Lower lobe of right lung (tissue), 2 donors: ENCODE measurements around the gene TTLL8. TPM values are rescaled to one million over a fixed set of nuclear protein-coding genes. Genes with fewer than 3 reads are reported as not detected.

Experiments
- ATAC-seq, 2 donors: fragments of 200-7000 bp; cut with Tn5 transposase; one replicate each; pipeline ENCODE4 v1.9.1; 2020 to 2022; ENCODE audit warnings: mild to moderate bottlenecking in 2 of 2, moderate library complexity in 2 of 2
- DNase-seq: peaks from one replicate; pipeline ENCODE4 v3.0.0-alpha.2; 2020
- H3K27ac ChIP-seq: fragments of 200-600 bp; one replicate; pipeline ENCODE4 v1.8.0; 2022
- H3K27me3 ChIP-seq: fragments of 200-600 bp; one replicate; pipeline ENCODE4 v1.8.0; 2022; ENCODE audit warnings: low read depth
- H3K36me3 ChIP-seq: fragments of 200-600 bp; one replicate; pipeline ENCODE4 v1.8.0; 2022; ENCODE audit warnings: mild to moderate bottlenecking
- H3K4me1 ChIP-seq: fragments of 200-600 bp; one replicate; pipeline ENCODE4 v1.8.0; 2022
- H3K4me3 ChIP-seq: fragments of 200-600 bp; one replicate; pipeline ENCODE4 v1.8.0; 2022; ENCODE audit warnings: mild to moderate bottlenecking
- H3K9me3 ChIP-seq: fragments of 200-600 bp; one replicate; pipeline ENCODE4 v1.8.0; 2022
- intact Hi-C: fragments of 100-400 bp; cut with DNase I; formaldehyde crosslinking; loops from one replicate; pipeline ENCODE4 v1.11.0; 2022
- total RNA-seq: library from RNA; stranded (reverse); fragmentation: NEBNext Ultra II Directional; extraction: Animal tissue kit (Norgen Biotek cat#: 25700); gene quantifications from one replicate; pipeline ENCODE4 v1.2.1, GENCODE V29; 2021
- TF ChIP-seq, protein P1 (sequence below): fragments of 200-600 bp; IDR thresholded peaks from one replicate; pipeline ENCODE4 v1.8.0; 2022; ENCODE audit warnings: antibody characterized with exemption, mild to moderate bottlenecking
- donor health status: DM: no; HTN: yes; CAD: no; lungs with severe emphysema.

The TTLL8 gene
- total RNA-seq, 1 donor from 2014 or later: not detected

DNA sequence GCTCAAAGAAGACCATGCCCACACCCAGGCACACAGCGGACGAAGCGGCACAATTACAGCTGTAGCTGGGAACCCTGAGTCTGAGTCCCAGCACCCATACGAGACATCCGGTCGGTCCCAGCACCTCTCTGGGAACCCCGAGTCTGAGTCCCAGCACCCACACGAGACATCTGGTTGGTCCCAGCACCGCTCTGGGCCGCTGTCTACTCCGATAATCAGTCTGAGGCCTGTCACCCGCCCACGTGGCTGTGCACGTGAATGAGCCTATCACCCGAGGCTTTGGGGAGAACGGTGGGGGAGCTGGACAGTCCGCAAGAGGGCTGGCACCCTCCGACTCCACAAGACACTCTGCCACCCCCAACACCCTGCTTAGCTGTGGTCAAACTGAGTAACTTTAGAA, 6.2 kb downstream of the TTLL8 start:
- ATAC-seq: no peak
- H3K27me3 ChIP-seq: peaks cover 1% of the 10 kb centered on the region
- TF ChIP-seq, protein P1, sequence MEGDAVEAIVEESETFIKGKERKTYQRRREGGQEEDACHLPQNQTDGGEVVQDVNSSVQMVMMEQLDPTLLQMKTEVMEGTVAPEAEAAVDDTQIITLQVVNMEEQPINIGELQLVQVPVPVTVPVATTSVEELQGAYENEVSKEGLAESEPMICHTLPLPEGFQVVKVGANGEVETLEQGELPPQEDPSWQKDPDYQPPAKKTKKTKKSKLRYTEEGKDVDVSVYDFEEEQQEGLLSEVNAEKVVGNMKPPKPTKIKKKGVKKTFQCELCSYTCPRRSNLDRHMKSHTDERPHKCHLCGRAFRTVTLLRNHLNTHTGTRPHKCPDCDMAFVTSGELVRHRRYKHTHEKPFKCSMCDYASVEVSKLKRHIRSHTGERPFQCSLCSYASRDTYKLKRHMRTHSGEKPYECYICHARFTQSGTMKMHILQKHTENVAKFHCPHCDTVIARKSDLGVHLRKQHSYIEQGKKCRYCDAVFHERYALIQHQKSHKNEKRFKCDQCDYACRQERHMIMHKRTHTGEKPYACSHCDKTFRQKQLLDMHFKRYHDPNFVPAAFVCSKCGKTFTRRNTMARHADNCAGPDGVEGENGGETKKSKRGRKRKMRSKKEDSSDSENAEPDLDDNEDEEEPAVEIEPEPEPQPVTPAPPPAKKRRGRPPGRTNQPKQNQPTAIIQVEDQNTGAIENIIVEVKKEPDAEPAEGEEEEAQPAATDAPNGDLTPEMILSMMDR: no peak
- intact Hi-C loops: no loop called here
- H3K4me1 ChIP-seq: no peaks in the 10 kb centered on the region
- H3K9me3 ChIP-seq: peaks cover 9% of the 10 kb centered on the region
- no peak overlapping the region for H3K4me3 ChIP-seq
- no peak for DNase-seq
- H3K27ac ChIP-seq: no peak overlapping the region
- no peaks in the 10 kb centered on the region for H3K36me3 ChIP-seq

DNA sequence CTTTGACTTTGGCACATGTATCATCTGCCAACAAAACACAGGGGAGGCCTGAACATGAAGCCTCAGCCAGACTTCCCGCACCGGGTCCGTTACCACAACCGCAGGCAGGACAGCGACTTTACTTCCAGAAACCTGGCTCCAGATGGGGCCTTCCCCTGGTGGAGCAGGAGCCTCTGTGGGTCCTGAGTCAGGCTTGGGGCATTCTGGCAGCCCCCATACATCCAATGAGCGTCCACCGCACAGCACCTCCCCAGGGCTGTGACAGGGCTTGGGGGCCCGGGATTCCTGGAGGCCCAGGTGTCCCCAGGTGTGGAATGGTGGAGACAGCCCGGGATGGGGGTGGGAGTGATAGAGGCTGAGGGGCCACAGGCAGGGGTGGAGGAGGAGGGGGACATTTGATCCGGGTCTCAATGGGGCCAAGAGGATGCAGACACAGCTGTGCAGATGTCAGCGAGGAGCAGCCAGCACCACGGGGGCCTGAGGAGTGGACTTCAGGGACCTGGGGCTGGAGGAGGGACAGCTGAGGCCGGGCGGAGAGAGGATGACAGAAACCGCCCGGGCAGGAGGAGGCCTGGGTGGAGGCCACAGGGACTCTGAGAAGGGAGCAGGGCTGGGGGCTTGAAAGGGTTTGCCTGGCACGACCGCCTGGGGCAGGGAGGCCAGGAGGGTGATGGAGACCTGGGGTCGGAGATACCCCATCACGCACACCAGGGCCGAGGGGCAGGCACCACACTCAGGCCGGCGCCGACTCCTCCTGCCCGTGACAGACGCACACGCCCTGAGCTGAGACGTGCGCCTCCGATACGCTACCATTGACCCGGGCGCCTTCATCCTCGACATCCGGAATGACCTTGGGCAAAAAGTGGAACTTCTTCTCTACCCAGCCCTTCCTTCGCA, 8.6 kb downstream of the TTLL8 start:
- H3K27me3 ChIP-seq: peaks cover 11% of the 10 kb centered on the region
- intact Hi-C loops: no loop called here
- peaks cover 9% of the 10 kb centered on the region for H3K9me3 ChIP-seq
- H3K27ac ChIP-seq: no peak overlapping the region
- no peaks in the 10 kb centered on the region for H3K4me1 ChIP-seq
- no peak overlapping the region for H3K4me3 ChIP-seq
- ATAC-seq (no peak), DNase-seq (no peak)
- TF ChIP-seq, protein P1: no peak
- no peaks in the 10 kb centered on the region for H3K36me3 ChIP-seq

DNA sequence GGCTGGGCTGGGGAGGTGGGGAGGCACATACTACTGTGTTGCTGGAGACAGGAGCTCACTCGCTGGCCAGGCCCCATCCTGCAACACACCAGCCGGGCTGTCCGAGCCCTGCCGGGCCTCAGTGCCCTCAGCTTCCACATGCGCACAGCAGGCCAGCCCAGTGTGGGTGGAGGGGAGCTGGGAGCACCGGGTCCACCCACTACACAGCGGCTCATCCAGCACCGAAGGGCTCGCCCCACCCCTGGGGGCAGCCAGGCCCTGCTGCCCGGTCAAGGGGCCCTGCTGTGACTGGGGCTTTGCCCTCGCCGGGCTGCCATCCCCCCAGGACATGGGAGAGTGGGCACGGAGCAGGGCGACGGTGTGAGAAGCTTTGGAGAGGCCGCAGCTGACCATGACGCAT, 9.3 kb downstream of the TTLL8 start:
- ATAC-seq: peak in 1 of 2 donors; percentile 6
- no peaks in the 10 kb centered on the region for H3K4me1 ChIP-seq
- DNase-seq: no peak
- H3K36me3 ChIP-seq: no peaks in the 10 kb centered on the region
- TF ChIP-seq, protein P1: no peak
- no peak overlapping the region for H3K27ac ChIP-seq
- no peak overlapping the region for H3K4me3 ChIP-seq
- peaks cover 14% of the 10 kb centered on the region for H3K27me3 ChIP-seq
- peaks cover 9% of the 10 kb centered on the region for H3K9me3 ChIP-seq
- intact Hi-C loops: no loop called here

DNA sequence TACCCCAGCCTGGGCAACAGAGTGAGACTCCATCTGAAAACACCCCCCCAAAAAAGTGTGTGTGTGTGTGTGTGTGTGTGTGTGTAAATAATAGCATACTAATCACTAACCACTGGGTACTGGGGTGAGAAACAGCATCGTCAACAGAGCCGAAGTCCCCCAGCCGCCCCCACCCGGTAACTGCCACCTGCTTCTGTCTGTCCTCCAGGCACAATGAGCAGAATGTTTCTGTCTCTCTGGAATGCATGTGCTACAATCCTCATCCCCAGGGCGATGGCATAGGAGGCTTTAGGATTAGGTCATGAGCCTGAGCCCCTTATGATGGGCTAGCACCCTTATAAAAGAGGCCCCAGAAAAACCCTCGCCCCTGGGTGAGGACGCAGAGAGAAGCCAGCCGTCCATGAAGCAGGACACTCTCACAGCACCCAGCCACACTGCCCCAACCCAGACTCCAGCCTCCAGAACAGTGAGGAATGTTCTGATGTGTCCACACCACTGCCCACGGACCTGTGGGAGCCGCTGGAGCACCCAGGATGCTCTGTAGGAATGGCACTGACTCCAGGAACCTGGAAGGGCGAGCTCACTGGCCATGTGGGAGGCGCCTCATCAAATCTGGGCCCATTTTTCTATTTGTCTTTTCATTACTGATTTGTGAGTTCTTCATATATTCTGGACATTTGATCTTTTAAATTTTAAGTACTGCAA, 9.9 kb downstream of the TTLL8 start:
- Histone ChIP-seq H3K9me3 (peaks cover 3% of the 10 kb centered on the region), H3K4me3 (no peak overlapping the region), H3K4me1 (no peaks in the 10 kb centered on the region), H3K36me3 (no peaks in the 10 kb centered on the region), H3K27me3 (peaks cover 14% of the 10 kb centered on the region), H3K27ac (no peak overlapping the region)
- no peak for DNase-seq
- TF ChIP-seq, protein P1: no peak
- intact Hi-C loops: no loop called here
- no peak for ATAC-seq

DNA sequence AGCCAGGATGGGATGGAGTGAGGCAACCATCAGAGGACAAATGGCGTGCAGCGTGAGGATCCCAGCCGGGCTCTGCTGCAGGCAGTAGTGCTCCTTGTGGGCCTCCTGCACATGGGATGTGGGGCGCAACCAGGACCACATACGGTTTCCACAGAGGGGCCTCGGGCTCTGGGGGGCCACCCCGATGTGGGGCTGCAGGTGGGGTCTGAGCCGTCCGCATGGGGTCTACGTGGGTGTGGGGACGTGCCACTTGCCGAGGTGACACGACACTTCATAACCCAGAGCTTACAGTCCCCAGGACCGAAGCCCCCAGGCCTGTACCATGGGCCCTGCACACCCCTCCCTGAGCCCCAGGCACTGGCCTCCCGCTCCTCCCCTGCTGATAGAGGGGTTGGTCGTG, 10.8 kb downstream of the TTLL8 start:
- TF ChIP-seq, protein P1: no peak
- DNase-seq: no peak

More for the DNA sequence above, 10.8 kb downstream of the TTLL8 start:
- H3K9me3 ChIP-seq: no peaks in the 10 kb centered on the region
- ATAC-seq: no peak
- H3K4me3 ChIP-seq: no peak overlapping the region
- no peak overlapping the region for H3K27ac ChIP-seq
- no peaks in the 10 kb centered on the region for H3K36me3 ChIP-seq
- peaks cover 14% of the 10 kb centered on the region for H3K27me3 ChIP-seq
- intact Hi-C loops: no loop called here
- no peaks in the 10 kb centered on the region for H3K4me1 ChIP-seq
